GM19455 (cell line): Measurements from ENCODE around the gene EXOC4.
"Not testable (repeated sequence)": the region's sequence is repeated elsewhere in the genome, so short reads cannot be mapped to it uniquely, and the experiment has no call there.

Experiments
- ATAC-seq: cut with Tn5 transposase; IDR thresholded peaks from one replicate; pipeline ENCODE4 v1.9.1; 2021; ENCODE audit not compliant: unreplicated experiment

Gene EXOC4

GRCh38 chr7:133275008-133275407, 22.1 kb downstream of the EXOC4 start:
- no peak for ATAC-seq

DNA sequence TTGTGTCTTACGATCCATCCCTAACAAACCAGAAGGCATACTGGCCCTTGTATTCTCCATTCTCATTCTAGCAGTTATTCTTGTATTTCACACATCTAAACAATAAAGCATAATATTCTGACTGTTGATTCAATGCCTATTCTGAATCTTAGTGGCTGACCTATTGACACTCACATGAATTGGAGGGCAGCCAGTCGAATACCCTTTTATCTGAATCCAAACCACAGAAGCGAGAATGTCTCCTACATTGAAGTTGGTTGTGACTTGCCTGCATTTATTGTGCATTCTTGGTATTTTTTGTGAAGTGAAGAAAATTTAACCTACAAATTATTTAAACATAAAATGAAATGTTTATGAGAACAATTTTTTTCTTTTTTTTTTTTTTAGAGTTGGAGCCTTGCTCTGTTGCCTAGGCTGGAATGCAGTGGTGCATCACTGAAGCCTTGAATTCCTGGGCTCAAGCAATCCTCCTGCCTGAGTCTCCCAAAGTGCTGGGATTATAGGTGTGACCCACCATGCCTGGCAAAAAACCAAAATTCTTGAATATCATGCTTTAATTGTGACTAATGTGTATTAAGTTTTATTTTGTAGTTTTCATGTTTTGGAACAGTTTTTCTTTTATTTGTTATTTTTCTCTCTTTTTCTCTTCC, 22.7 kb downstream of the EXOC4 start:
- ATAC-seq: no peak

DNA sequence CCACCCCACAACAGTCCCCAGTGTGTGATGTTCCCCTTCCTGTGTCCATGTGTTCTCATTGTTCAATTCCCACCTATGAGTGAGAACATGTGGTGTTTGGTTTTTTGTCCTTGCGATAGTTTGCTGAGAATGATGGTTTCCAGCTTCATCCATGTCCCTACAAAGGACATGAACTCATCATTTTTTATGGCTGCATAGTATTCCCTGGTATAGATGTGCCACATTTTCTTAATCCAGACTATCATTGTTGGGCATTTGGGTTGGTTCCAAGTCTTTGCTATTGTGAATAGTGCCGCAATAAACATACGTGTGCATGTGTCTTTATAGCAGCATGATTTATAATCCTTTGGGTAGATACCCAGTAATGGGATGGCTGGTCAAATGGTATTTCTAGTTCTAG, 26.1 kb downstream of the EXOC4 start:
- ATAC-seq: not testable (repeated sequence)

DNA sequence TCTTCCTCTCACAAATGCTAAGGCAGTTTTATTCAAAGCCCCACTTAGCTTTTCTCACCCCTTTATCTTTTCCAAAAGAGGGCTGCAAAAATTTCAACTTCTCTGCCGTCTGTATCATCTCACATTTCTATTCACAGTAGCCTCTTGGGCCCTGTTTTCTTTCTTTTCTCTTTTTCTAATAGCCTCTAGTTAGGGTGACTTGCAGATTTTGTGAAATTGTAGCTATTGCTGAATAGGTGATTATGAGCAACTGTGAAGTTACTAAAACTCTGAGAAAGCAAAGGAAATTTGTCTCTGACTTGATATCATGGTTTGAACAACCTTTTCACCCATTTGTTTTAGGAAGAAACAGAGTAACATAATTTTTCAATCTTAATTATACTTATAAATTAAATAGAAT, 29.2 kb downstream of the EXOC4 start:
- no peak for ATAC-seq

DNA sequence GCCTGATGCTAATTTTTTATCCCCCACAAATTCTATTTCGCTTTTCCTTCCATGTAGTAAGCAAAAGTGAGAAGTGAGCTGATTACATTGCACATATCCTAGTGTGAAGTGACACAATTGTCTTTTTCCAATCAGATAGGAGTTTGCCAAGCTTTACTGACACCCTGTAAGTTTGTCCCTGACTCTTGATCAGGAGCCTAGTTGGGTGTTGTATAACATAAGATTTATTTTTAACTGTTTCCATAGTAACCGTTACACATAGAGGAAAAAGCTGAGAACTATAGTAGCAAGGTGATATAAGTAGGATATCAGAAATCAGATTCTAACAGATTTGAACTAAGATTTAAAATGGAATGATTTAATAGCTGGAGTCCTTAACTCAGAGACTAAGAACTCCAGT, 31.2 kb downstream of the EXOC4 start:
- ATAC-seq: no peak

DNA sequence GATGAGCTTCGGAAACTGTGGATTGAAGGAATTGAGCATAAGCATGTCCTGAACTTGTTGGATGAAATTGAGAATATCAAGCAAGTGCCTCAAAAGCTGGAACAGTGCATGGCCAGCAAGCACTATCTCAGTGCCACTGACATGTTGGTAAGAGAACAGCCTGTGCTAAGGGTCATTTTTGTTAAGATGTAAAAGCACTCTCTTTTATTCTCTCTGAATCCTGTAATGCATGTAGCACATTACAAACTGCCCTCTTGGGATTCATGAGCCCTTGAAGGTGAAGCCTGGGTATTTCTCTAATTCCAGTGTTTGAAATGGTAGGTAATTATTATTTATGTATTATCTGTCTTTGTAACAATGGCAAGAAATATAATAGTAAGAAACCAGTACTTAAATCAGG, 36.1 kb downstream of the EXOC4 start:
- ATAC-seq: no peak

GRCh38 chr7:133290041-133290440, 37.2 kb downstream of the EXOC4 start:
- no peak for ATAC-seq

- ATAC-seq: no peak
Measured at GRCh38 chr7:133290676-133291333, 37.9 kb downstream of the EXOC4 start.

DNA sequence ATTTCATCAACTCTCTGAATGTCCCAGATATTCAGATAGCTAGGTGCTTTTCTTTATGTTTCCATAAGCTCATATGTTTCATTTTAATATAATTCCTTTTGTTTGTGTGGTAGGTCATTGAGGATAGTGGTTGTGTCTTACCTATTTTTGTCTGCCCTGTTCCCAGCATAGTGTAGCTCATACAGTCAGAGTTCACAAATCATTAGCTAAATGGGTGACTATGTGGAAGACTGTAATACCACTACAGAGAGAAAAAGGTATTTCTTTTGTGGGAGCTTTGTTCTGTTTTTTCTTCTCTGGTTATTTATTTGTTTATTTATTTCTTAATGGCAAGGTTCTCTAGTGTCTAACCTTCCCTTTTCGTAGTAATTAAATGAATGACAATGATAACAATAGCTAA, 39.8 kb downstream of the EXOC4 start:
- ATAC-seq: no peak

DNA sequence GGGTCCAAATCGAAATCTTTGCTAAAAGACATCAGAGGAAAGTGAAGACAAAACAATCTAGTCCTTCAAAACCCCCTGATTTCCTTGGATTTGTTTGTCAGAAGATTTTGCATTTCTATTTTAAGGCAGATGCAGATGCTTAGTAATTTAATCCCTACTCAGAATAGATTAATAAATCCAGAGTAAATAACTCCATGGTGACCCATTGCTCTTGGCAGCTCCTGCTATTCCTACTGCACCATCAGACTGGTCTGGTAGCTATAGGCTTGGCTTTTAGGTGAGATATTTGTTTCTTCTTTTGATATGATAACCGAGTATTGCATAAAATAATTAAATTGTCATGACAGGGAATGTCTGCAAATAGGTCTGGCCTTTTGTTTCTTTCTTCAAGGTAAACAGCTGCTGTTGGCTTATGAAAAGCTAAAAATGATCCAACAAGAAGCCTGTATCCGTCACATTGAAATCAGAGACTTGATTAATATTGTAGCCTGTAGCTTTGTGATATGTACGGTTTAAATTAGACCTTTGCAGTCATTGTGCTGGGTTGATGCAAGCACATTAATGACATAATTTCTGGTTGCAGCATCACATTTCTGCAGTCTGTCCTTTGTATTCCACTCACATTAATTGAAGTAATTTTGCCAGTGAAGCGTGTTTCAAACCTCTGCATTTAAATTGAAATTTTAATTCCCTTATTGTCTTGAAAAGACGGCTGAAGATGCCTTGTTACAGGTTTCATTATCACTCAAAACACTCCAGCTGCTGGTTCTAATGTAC, 40.7 kb downstream of the EXOC4 start:
- ATAC-seq: no peak

DNA sequence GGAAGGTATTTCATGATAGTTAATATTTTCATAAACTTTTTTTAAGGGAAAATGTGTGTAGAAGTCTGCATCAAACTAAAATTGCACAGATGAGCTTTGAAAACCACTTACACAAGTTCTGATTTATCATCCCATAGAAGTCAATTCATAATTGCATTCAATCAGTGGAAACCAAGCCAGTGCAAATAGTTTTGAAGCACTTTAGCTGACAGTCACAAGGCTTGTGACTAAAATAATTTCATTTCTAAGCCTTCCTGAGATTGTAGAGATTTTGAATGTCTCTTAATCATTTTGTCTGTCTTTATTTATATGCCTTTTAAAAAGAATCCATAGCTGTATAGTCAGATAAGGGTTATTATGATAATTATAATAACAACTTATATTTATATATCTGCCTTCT, 41.4 kb downstream of the EXOC4 start:
- ATAC-seq: no peak

DNA sequence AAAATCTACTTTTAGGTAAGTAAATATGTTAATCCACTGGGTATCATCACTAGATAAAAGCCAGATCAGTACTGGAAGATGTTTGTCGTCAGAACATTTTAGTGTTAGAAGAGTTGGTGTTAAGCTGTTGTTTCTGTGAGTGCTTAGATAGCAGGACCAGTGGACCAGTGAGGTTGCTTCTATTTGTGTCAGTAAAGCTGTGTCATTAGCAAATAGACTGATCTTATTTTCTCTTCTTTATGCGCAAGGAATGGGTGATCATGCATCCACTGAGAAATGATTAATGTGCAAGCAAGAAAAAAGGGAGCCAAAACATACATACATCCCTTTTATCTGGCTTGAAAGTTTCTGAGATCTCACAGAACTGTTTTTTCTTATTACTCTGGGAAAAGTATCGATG, 42.6 kb downstream of the EXOC4 start:
- no peak for ATAC-seq

GRCh38 chr7:133297093-133297492, 44.2 kb downstream of the EXOC4 start:
- ATAC-seq: no peak

- ATAC-seq: no peak
Measured at GRCh38 chr7:133298080-133298479, 45.2 kb downstream of the EXOC4 start.

- no peak for ATAC-seq
Measured at GRCh38 chr7:133299676-133300075, 46.8 kb downstream of the EXOC4 start.

DNA sequence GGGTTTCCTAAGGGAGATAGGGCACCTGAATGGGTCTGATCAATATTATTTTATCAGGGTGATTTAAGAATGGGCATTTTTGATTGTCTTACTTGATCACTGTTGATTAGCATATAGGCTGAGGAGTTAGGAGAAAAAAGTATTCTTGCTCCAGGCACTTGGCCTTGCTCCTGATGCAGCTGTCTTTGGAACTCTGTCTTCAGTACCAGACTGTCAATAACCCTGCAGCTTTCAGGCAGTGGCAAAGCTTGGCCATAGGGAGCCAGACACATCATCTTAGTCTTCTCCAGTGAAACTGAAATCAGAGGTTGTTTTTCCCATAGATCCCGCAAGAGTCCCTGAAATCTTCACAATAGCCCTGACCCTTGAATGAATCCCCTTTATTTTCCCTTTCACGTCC, 47.2 kb downstream of the EXOC4 start:
- ATAC-seq: no peak

DNA sequence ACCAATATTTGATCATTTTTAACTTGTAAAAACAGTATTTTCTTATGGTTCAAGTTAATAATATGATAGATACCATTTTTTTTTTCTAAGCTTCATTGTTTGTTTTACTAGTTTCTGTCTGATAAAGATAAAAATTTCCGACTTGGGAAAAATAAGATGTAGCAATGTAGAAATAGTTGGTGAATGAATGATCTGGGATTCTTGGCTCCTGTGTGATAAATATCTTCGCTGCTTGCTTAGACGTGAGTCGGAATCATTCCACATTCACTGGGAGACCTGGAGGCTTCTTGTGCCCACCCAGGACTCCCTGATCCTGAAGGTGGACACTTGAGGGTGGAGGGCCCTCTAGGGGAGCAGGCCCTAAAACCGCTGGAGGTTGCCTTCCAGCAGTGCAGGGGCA, 47.9 kb downstream of the EXOC4 start:
- no peak for ATAC-seq

GRCh38 chr7:133301444-133301843, 48.6 kb downstream of the EXOC4 start:
- no peak for ATAC-seq

DNA sequence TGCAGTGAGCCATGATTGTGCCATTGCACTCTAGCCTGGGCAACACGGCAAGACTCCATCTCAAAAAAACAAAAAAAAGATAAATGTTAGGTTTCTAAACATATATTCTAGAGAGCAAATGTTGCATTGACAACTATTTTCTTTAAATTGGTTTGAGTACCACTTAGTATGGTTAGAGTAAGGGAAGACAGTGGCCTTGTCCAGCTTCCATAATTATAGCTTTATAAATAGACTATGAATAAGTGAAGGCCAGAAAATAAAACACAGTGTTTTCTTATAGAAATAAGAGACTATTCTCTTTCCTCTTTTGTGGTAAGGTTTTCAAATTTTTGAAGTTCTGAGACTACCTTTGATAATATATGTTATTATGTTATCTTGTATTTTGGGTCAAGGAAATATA, 50.5 kb downstream of the EXOC4 start:
- ATAC-seq: no peak

DNA sequence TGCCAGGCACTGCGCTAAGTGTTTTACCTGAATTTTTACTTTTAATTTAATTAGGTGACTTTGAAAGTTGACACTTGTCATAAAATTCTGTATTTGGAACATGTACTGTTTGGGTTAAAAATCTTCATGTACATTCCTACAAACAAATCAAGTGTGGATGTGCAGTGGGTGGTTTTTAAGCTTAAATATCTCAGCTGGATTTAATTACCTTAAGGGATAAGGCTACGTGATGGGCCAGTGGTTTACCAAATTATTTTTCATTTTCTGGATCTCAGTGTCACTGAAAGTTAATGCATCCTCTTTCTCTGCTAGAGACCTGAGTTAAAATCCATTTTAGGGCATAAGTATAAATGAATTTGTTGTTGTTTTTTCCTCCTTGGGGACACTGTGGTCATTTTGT, 51.1 kb downstream of the EXOC4 start:
- no peak for ATAC-seq

GRCh38 chr7:133309333-133309732, 56.5 kb downstream of the EXOC4 start:
- no peak for ATAC-seq

- no peak for ATAC-seq
Measured at GRCh38 chr7:133310232-133310862, 57.5 kb downstream of the EXOC4 start.
